Amygdala (tissue), 56 donors: ENCODE results near the gene PTBP2.

Source experiments
- DNase-seq, 56 donors: peaks; one replicate each; lab custom pipeline; 2025; lab: John Stamatoyannopoulos, UW

The PTBP2 gene

DNA sequence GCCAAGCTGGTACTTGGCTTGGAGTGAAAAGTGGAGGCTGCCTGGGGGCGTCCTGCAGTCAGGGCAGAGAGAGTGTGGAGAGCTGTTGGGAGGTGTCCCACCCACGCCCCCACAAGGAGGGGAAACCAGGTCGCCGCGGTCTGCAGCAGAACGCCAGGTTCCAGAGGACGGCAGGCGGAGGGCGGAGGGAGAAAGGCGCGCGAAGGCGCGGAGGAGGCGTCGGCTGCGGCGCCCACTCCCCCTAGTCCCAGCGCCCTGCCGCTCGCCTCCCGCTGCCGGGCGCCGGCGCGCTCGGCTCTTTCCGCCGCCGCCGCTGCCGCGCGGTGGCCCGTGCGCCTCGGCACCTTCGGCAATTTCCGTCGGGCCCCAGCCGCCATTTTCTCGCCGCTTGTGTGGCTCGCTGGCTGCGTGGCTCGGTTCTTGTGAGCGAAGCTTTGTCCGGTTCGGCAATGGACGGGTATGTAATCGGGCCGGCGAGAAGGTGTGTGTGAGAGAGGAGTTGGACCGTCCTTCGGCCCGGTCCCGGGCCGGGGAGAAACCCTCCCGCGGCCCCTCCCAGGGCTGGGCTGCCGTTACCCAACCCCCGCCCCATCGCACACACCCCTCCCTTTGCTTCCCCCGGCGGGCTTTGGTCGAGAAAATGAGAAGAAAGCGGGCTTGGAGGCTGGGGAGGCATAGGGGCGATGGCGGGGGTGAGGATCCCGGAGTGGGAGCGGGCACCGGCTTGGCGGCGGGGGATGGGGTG lies at the start of gene PTBP2:
TSS of gene PTBP2 (plus strand) at position 369 of the 745 bp plus-strand sequence. CDS start at position 450, 81 bp downstream.
- peak in 55 of 56 donors; percentile 32 to 95 (median 80) for DNase-seq

DNA sequence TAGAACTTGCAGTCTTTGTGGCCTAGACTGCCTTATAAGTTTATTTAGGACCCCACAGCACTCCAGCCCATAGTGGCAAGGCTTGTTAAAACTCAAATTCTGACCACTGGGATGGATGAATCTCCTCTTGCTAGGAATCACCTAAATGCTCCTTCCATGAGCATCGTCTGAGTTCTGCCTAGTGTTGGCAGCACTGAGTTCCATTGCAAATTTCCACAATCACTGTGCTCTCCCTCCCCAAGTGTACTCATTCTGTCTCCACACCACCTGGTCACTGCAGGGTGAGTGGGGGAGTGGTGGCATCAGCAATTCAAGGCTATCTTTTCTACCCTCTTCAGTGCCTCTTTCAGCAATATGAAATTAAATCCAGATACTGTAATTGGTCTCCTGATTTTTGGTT lies 46.7 kb upstream of the PTBP2 start:
- DNase-seq, result no peak

DNA sequence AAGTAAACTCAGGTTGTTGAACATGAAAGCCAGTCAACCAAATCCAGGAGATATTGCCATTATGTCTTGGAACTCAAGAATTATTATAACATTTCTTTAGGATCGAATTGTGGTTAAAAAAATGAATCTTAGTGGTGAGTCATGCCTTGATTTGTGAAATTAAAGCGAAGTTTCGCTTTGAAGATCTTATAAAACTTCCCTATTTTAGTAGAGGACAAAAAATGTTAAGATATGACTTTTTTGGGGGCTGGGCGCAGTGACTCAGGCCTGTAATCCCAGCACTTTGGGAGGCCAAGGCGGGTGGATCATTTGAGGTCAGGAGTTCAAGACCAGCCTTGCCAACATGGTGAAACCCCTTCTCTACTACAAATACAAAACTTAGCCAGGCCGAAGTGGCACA lies 39.5 kb upstream of the PTBP2 start:
- DNase-seq, result no peak

- DNase-seq, result no peak
Measured at GRCh38 chr1:96683931-96684330, 37.7 kb upstream of the PTBP2 start.

DNA sequence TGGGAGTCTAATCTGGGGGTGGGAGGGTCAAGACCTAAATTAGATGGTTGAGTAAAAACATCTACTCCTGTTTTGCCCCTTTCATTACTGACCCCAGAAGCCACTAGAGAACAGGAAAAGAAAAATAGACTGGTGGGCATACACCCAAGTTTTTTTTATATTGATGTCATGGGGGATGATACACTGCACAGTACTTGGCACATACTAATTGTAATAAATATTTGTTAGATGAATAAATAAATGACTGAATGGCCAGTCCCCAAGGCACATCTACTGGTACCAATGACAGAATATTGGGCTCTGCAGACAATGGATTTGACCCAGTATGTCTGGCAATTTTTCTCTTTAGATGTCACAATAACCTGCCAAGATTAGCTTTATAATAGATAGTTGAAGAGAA lies 36.8 kb upstream of the PTBP2 start:
- no peak for DNase-seq

GRCh38 chr1:96688767-96689166 lies 32.8 kb upstream of the PTBP2 start:
- DNase-seq, result peak in 13 of 56 donors; percentile 1 to 36 (median 10)

- no peak for DNase-seq
Measured at GRCh38 chr1:96695954-96696353, 25.6 kb upstream of the PTBP2 start.

- DNase-seq, result no peak
Measured at GRCh38 chr1:96698342-96698983, 23.1 kb upstream of the PTBP2 start.

DNA sequence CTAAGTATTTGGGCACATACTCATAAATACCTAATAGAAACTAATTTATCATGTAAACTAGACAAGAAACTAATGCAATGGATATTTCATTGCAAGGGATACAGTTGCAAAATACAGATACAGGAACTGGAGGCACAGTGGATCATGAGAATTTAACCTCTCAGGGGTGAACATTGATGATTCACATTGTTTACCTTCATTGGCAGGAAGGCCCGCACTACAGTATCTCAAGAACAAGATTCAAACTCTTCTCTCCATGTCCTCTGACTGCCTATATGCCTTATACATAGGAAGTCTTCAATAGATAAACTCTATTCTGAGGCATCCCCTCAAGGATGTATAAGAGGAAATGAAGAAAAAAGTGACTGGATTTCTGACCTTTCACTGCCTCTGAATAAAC lies 18.4 kb upstream of the PTBP2 start:
- DNase-seq, result no peak

DNA sequence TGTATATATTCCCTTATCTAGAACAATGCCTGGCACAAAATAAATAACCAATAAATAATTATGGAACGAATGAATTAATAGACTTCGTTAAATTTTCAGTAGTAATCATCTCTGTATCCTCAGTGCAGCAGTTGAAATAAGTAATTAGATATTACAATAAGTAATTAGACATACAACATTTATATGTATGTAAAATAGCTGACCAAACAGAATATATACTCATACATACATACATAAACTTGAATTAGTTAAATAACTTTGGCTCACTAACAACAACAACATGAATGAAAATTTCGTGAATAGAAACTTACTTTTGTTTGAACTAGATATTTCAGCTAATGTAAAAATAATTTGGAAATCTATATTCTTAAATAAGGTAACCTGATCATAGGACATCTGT lies 14.6 kb upstream of the PTBP2 start:
- DNase-seq, result no peak

DNA sequence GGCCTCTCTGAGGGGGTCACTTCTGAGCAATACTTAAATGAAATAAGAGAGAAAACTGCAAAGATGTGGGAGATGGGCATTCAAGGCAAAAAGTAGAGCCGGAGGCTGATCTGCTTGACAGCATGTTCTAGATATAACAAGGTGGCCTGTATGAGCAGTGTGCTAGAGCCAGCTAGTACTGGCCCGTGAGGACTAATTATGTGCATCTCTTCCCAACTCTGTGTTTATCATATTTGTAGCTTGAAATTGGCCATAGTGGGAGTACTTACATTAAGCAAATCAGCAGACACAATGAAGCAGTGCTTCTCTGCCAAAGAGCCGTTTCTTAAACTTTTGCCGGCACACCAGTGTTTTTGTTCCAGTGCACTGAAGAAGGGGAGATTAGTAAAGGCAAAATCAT lies 13.1 kb upstream of the PTBP2 start:
- DNase-seq, result no peak

DNA sequence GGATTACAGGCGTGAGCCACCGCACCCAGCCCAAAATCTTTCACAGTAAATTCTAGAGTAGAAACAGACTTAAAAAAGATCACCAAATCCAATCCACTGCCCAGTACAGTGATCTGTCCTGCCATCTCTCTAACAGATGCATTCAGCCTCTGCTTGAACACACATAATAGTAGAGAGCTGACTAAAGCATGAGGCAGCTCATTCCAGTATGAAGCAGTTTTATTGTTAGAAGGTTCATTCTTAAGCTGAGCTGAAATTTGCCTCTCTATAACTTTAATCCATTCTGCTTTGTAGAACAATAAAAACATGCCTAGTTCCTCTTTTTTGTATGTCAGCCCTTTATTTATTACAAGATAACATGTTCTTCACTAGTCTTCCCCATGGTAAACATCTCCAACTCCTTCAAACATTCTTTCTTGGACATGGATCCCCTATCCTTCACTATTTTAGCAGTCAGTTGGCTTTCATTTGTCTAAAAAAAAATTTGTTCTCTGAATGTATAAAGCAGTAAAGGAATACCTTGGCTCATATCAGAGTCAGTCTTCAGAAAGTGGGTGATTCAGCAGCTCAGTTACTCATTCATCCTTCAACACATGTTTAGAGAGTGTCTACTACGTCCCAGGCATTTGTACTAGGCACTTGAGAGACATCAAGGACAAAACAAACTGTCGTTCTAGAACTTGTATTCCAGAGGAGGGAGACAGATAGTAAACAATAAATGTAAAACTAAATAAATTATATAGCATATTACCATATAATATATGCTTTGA lies 10.7 kb upstream of the PTBP2 start:
- DNase-seq, result no peak

GRCh38 chr1:96713649-96714048 lies 7.9 kb upstream of the PTBP2 start:
- DNase-seq, result no peak

- DNase-seq, result no peak
Measured at GRCh38 chr1:96714881-96715280, 6.7 kb upstream of the PTBP2 start.

GRCh38 chr1:96715482-96715881 lies 6.1 kb upstream of the PTBP2 start:
- DNase-seq, result no peak

DNA sequence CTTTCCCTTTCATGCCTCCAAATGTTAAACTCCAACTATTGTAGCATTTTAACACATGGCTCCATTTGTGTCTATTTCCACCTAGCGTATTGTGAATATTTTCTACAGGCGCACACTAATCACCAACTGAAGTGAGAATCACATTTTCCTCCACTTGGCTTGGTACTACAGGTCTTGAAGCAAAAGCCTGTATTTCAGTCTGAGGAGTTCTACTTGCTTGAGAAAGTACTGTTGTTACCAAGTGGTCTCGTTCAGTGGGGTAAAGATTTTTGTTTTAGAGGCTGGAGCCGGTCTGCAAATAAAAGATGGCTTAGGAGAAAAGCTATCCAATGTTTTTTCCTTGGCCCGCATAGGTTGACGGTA lies 550 bp upstream of the PTBP2 start:
- no peak for DNase-seq

GRCh38 chr1:96722161-96722922 lies 758 bp downstream of the PTBP2 start:
- DNase-seq, result peak; percentile 36 to 96 (median 82)

DNA sequence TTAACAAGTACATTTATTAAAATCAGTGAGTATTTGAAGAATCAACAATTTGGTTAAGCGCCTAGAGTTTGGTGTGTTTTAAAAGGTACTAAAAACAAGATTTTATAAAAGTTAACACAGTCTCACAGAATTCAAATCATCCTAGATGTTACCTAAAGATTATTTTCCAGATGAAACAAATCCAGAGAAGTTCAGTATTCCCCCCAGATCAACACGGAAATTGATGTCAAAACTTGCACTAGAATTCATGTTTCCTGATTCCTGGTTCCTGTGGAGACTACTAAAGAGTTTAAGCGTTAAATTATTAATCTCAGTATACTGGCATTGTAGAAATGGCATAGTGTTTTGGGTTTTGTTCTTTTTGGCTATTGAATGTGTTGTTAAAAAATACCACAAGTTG lies 1.4 kb downstream of the PTBP2 start:
- no peak for DNase-seq

- no peak for DNase-seq
Measured at GRCh38 chr1:96723377-96723776, 1.8 kb downstream of the PTBP2 start.

- DNase-seq, result no peak
Measured at GRCh38 chr1:96723936-96724335, 2.4 kb downstream of the PTBP2 start.

- DNase-seq, result no peak
Measured at GRCh38 chr1:96727860-96728259, 6.3 kb downstream of the PTBP2 start.
